Fibroblast of skin of scalp (primary cell): ENCODE measurements around the gene CALM3.

Source experiments
- DNase-seq: peaks from one replicate; pipeline ENCODE4 v3.0.0-alpha.2; 2013

Gene CALM3

DNA sequence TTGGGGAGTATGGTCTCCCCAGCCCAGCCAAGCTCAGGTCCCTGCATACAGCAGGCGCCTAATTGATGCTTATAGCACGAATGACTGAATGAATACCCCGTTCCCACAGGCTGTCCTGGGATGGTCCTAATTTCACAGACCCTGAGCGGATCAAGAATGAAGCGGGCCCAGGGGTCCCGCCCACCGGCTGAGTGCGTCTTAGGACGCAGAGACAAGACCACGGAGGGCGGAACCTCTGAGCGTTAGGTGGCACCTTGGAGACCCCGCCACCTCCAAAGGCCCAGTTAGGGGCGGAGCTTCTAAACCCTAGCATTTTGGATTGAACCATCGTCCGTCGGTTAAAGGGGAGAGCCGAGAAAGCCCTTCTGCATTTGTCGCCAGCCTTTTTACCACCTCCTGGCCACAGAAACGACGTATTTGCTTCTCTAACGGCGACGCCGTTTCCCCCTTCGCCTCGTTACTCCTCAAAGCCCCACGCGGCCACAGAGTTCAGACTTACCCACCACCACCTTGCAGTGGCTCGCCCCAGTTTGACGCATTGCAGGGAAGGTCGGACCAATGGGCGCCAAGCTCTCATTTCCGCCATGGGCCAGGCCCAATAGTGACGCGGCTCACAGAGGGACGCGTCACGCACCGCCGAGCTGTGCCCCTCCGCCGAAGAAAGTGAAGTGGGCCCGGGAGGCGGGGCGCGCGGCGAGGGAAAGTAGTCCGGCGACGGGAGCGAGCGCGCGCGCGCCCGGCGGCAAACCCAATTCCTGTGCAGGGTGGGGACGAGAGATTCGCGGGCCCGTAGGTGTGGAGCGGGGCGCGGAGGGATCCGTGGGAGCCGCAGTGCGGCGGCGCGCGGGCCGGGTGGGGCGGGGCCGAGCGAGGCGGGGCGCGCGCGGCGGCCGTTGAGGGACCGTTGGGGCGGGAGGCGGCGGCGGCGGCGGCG lies 479 bp upstream of the CALM3 start:
- peak; percentile 99 for DNase-seq

DNA sequence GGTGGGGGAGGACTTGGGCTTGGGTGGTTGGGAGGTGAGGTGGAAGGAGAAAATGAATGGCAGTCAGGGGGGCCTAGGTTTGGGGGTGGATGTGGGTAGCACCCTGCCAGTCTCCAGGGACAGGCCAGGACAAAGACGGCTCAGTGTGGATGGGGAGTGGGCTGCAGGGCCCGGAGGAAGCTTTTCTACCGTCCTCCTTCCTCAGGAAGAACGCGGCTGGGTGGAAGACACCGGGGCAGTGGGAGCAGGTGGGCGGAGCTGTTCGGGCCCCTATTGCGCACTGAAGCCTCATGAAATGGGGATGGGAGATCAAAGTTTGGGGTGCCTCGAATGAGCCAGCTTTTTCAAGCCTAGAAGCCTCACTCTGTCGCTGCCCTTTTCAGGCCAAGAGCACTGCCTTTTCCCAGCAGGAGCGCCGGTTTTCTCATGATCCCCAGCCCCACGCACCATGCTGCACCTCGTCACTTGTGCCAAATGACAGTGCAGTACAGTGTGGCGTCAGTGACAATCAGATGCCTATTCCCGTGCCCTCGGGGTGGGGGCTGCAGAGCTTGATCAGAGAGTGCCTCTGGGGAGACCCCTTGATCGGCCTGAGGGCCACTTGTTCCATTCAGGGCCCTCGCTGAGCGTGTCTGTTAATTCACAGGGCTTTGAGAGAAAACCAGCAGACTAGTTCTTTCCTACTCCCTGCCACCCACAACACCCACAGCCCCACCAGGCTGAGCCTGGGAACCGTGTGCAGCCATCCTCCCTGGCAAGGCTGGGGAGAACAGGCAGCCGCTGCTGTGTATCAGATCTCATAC lies 1.5 kb downstream of the CALM3 start:
- no peak for DNase-seq

DNA sequence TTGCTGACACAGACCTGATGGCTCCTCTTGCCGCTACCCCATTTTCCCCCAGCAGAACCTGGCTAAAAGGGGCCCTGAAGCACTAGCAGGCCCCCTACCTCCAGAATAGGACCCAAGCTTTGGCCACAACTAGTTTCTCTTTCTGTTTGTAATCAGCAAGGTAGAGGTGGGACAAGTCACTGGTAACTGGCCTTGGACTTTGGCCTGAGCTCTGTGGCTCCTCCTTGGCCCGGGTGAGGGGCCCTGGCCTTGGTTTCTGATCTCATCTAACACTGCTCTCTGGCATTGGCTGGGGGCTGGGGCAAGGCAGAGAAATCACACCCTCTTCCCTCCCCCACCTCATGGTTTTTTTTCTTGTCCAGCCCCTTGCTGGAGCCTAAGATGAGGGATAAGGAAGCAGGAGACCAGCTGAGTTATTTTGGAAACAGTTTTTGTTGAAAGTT lies 2.1 kb downstream of the CALM3 start:
- no peak for DNase-seq

DNA sequence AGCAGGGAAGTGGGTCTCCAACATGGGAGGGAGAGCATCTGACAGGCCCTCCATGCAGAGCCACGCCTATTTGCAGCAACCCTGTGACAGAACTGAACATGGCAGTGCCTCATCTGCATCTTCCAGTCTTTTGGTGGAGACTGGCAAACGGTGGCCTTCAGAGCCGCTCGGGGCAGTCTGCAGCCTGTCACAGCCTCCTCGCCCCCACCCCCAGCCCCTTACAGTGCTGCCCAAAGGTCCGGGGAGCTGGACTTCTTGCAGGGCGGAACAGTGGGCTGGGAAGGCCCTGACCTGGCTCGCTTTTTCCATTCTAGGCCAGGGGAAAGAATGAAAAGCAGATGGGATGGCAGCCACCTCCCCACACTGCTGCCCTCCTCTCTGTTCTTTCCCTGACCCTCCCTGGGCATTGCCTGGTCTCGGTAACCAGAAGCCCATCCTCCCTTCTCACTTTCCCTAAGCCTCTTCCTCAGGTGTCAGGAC lies 2.7 kb downstream of the CALM3 start:
- DNase-seq, result no peak

DNA sequence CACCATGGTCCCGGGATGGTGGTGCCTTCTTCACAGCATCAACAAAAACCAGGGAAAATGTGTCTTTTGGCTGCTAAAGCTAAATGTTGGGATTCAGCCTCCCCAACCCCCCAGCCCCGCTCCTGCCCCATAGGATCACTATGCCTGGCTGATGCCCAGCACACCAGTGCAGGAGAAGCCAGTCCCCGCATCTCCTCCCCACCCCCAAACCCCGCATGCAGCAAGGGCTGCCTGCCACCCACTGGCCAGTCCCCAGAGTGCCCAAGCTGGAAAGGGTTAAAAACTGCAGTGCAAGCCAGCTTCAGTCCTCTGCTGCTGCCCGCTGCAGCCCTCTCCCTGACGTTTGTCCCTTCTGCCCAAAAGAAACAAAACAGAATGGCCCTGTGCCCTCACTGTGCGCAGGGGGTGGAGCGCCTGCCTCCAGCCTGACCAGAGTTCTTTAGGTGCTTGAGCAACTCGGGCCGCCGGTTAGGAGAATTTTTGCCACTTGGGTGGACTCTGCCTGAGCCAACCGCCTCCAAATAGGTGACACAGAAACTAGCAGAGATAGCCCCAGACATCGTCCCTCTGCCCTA lies 3.7 kb downstream of the CALM3 start:
- no peak for DNase-seq

DNA sequence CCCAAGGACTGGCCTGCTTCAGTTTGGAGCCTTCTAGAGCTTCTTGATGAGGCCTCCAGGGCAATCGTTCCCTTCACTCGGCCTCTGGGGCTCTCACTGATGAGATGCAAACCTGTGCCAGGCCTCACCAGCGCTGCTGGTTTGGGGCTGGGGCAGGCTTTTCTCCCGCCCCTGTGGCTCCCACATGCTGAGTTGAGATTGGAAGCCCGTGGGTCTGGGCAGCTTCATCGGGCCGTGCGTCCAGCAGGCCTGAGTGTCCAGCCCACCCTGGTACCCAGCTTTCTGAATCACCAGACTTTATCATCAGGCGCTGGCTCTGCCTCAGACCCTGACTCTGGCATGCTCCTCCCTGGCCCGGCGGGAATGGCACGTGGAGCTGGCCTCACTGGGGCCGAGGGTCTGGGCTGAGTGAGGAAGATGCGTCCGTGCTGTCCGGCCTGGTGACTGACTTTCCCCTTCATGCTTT lies 4.3 kb downstream of the CALM3 start:
- no peak for DNase-seq

DNA sequence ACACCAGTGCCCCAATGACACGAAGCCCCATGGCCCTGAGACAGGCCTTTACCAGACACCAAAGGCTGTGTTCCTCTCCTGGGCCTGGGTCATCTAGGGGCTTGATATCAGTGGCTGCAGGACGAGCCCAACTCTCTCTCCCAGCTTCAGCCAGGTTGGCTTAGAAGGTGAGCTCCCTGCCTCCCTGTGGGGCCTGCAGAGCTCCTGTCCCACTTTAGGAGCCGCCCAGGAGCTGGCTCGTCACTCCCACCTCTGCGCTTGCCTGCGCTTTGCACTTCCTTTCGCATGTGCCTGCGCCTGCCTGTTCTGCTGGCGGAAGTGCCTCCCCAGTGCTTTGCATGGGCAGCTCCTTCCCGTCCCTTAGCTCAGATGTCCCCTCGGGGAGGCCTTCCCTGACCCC lies 4.9 kb downstream of the CALM3 start:
- no peak for DNase-seq

DNA sequence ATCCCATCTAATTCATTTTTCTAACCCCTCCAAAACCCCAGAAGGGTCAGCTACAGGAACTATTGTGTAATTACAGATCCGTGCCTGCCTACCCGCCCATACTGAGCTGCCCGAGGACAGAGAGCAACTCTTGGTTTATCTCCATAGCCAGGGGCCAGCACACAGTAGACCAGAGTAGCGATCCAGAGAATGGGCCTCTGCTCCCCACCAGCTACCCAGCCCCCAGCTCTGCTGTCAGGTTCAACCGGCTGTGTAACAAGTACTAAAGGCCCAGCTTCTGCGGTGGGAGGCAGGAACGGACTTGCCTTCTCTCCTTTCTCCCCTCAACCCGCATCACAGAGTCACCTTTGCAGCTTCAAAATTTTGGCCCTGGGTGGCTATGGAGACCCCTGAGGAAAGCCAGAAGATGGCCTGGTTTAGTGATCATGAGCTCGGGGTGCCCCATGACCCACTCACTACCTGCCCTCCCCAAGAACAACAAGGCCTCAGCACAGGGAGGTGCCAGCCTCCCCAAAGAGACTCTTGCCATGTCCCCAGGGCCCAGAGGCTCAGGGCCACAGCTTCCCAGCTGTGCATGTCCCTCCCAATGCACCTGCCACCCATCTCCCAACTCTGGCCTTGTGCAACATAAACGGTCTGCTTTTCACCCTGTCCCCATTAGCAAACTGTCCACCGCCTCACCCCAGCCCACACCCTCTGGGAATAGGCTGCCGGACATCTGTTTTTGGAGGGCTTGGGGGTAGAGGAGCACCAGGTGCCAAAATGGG lies 5.7 kb downstream of the CALM3 start:
- DNase-seq, result no peak

DNA sequence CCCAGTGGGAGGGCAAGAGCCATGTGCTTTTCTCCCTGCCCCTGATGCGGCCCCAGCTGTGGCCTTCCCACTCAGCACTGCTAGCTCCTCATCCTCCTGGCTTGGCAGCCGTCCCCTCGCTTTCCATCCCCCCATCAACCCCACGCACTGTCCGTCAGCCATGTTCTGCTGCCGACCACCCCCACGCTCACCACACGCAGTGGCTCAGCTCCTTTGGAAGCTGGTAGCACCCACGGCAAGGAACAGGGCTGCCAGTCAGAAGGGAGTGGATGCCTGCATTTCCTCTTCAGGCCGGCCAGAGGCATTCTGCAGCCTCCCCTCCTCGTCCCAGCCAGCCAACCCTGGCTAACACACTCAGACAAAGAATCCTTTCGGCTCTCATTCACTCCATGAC lies 6.3 kb downstream of the CALM3 start:
- no peak for DNase-seq

DNA sequence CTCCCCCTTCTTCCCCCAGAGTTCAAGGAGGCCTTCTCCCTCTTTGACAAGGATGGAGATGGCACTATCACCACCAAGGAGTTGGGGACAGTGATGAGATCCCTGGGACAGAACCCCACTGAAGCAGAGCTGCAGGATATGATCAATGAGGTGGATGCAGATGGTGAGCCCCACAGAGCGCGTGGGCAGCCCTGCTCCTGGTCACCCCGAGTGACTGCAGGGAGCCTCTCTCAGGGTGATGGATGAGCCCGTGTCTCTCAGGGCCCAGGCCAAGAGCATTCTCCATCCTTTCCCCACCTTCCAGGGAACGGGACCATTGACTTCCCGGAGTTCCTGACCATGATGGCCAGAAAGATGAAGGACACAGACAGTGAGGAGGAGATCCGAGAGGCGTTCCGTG lies 7.0 kb downstream of the CALM3 start:
- no peak for DNase-seq

DNA sequence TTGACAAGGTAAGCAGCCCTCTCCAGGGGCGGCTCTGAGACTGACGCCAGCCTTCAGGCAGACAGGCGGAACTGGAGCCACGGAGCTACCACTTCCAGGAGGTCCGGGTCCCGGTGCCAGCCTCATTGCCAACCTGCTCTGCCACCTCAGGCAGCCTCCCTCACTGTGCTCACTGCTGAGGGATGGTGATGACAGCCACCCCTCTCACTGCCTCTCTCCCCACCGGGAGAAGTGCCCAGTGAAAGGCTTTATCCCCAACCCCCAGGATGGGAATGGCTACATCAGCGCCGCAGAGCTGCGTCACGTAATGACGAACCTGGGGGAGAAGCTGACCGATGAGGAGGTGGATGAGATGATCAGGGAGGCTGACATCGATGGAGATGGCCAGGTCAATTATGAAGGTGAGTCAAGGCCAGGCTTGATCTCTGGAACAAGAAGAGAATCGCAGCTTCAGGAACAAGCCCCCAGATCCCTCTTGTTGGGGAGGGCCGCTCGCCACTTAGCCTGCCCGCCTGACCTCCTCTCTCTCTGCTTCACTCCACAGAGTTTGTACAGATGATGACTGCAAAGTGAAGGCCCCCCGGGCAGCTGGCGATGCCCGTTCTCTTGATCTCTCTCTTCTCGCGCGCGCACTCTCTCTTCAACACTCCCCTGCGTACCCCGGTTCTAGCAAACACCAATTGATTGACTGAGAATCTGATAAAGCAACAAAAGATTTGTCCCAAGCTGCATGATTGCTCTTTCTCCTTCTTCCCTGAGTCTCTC lies 7.6 kb downstream of the CALM3 start:
- no peak for DNase-seq

DNA sequence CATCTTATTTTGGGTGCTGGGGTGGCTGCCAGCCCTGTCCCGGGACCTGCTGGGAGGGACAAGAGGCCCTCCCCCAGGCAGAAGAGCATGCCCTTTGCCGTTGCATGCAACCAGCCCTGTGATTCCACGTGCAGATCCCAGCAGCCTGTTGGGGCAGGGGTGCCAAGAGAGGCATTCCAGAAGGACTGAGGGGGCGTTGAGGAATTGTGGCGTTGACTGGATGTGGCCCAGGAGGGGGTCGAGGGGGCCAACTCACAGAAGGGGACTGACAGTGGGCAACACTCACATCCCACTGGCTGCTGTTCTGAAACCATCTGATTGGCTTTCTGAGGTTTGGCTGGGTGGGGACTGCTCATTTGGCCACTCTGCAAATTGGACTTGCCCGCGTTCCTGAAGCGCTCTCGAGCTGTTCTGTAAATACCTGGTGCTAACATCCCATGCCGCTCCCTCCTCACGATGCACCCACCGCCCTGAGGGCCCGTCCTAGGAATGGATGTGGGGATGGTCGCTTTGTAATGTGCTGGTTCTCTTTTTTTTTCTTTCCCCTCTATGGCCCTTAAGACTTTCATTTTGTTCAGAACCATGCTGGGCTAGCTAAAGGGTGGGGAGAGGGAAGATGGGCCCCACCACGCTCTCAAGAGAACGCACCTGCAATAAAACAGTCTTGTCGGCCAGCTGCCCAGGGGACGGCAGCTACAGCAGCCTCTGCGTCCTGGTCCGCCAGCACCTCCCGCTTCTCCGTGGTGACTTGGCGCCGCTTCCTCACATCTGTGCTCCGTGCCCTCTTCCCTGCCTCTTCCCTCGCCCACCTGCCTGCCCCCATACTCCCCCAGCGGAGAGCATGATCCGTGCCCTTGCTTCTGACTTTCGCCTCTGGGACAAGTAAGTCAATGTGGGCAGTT lies 8.6 kb downstream of the CALM3 start:
- no peak for DNase-seq

DNA sequence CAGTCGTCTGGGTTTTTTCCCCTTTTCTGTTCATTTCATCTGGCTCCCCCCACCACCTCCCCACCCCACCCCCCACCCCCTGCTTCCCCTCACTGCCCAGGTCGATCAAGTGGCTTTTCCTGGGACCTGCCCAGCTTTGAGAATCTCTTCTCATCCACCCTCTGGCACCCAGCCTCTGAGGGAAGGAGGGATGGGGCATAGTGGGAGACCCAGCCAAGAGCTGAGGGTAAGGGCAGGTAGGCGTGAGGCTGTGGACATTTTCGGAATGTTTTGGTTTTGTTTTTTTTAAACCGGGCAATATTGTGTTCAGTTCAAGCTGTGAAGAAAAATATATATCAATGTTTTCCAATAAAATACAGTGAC lies 9.3 kb downstream of the CALM3 start:
- no peak for DNase-seq

DNA sequence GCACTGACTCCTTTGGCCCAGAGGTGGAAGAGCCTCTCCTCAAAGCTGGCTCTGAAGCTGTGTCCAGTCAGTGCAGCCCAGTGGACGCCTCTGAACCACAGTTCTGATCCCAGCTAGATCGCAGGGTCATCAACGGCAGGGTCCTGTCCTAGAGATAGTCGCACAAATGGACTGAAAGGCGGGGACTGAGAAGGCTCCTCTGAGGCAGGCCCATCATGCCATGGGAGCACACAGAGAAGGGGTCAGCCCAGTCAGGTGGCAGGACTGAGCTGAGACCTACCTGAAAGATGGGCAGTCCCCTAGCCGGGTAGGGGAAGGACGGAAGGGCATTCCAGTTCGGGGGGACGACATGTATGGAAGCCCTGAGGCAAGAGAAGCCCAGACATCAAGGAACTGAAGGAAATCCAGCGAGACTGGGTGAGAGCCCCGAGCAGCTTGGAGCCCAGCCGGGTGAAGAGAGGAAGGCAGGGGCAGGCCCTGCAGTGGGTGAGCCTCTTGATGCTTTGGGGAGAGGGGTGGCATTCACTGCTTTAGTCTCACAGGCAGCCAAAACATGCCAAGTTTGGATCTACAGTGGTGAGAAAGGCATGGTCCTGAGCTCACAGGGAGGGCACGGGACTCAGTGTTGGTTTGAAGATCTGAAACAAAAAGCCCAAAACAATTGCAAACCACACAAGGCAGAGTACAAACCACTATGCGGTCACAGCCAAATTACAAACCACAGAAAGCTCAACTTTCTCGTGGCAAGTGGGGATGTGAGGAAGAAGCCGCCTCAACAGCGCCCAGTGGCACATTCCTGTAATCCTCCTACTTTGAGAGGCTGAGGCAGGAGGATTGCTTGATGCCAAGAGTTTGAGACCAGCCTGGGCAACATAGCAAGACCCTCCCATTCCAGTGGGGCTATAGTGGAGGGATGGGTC lies 10.0 kb downstream of the CALM3 start:
- DNase-seq, result peak; percentile 59

DNA sequence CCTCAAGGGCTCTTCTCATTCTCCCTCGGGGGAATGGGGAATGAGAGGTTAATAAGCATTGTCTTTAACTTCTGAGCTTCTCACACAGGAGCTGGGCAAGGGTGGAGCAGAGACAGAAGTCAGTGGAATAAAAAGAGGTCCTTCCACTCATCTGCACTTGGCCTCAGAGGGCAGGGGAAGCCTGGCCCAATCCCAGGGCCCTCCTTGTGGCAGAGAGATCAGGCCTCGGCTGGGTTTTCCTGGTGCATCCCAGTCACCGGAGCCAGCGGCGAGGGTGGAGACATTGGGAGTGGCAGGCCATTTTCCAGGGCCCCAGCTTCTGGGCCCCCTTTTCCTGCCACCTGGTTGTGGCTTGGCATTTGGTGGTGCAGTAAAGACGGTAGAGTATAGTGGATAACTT lies 10.6 kb downstream of the CALM3 start:
- DNase-seq, result no peak

DNA sequence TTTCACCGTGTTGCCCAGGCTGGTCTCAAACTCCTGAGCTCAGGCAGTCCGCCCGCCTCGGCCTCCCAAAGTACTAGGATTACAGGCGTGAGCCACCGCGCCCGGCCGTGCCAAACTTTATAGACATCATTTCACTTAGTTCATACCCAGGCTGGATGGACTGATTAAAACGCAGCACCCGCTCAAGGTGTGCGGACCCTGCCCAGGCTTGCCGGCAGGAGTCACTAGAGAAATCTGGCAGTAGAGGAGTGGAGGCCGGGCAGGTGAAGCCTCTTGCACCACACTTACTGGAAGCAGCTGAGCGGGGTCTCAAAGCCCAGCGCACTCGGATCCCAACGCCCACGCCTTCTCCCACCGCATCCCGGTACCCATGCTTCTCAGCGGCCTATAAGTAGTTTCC lies 12.4 kb downstream of the CALM3 start:
- DNase-seq, result no peak

DNA sequence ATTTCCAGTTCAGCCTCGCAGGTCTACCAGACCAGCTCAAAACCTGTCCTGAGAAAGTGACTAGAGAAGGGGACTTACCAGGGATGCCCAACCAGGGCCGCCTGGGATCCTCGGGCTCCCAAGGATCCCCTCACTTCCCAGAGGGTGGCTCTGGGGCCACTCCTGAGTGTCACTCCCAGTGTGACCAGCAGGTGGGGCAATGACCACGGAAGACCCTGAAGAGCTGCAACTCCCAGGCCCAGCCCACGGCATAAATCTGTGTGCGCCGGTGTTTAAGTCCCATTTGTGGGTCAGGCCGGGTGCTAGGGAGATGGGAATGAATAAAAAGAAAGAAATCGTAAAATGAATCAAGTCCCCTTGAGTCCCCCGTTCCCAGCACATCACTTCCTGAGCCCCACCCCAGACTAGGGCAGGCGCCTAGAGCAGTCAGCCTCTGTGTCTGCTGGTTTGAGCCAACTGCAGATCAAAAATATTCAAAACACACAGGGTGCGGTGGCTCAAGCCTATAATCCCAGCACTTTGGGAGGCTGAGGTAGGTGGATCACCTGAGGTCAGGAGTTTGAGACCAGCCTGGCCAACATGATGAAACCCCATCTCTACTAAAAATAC lies 13.1 kb downstream of the CALM3 start:
- peak; percentile 80 for DNase-seq

DNA sequence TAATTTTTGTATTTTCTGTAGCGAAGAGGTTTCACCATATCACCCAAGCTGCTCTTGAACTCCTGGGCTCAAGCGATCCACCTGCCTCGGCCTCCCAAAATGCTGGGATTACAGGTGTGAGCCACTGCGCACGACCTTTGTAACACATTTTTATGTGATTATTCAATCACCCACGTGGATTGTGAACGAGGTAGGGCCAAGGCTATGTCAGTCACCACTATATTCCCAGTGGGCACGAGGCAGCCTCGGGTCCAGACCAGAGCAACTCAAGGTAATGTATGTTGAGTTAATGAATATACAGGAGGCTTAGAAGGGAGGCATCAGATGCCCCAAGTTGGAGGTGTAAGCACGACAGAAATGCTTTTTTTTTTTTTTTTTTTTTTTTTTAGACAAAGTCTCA lies 14.8 kb downstream of the CALM3 start:
- no peak for DNase-seq
